Uterus (tissue), 2 donors: ENCODE data around the gene SATB2.

ENCODE experiments used
- POLR2A ChIP-seq, 2 donors: fragments of 450-650 bp; IDR thresholded peaks; one replicate each; pipeline ENCODE4 v1.6.1; 2016; ENCODE audit warnings: antibody characterized with exemption in 2 of 2, mild to moderate bottlenecking in 1 of 2, moderate library complexity in 1 of 2
- TF ChIP-seq, protein P1 (sequence below), 4 experiments: fragments of 200-600 bp in 2 of 4; fragments of 450-650 bp in 2 of 4; sonication (generic) in 2 of 4; IDR thresholded peaks; one replicate each; pipeline ENCODE4 v1.5.1; 2016 to 2019; ENCODE audit warnings: antibody characterized with exemption in 4 of 4, mild to moderate bottlenecking in 2 of 4, moderate library complexity in 1 of 4

DNA sequence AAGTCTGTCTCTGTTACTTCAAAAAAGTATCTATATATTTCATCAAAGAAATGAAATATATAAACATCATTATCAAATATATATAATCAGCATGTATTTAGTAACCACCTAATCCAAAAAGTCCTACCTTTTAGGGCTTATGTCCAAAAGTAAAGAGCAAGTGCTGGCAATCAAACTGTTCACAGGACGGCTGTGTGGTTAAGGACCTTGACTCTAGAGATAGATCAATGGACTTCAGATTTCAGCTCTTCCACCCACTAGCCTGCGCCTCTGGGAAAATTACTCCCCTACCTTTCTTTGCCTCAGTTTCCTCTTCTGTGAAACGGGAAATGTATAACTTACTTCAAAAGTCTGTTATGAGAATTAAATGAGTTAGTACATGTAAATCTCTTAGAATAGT is 29.4 kb downstream of the SATB2 start:
- no peak for TF ChIP-seq POLR2A (IDR thresholded peaks at IDR 0.05)
- TF ChIP-seq, protein P1, sequence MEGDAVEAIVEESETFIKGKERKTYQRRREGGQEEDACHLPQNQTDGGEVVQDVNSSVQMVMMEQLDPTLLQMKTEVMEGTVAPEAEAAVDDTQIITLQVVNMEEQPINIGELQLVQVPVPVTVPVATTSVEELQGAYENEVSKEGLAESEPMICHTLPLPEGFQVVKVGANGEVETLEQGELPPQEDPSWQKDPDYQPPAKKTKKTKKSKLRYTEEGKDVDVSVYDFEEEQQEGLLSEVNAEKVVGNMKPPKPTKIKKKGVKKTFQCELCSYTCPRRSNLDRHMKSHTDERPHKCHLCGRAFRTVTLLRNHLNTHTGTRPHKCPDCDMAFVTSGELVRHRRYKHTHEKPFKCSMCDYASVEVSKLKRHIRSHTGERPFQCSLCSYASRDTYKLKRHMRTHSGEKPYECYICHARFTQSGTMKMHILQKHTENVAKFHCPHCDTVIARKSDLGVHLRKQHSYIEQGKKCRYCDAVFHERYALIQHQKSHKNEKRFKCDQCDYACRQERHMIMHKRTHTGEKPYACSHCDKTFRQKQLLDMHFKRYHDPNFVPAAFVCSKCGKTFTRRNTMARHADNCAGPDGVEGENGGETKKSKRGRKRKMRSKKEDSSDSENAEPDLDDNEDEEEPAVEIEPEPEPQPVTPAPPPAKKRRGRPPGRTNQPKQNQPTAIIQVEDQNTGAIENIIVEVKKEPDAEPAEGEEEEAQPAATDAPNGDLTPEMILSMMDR (IDR thresholded peaks at IDR 0.05), result no peak
